CD4-positive, alpha-beta memory T cell (primary cell): Measurements from ENCODE around the gene GOLT1B. TPM values are rescaled to one million over a fixed set of nuclear protein-coding genes. Genes with fewer than 3 reads are reported as not detected.

Source experiments
- polyA plus RNA-seq, 2 donors: library from polyadenylated mRNA; unstranded; fragments of 300-500 nt; fragmentation: Illumina TruSeq; gene quantifications; one replicate each; pipeline ENCODE4 v1.2.3, GENCODE V29; 2021
- total RNA-seq, 2 experiments: library from RNA; stranded (reverse); gene quantifications; one replicate each; pipeline ENCODE4 v1.2.3, GENCODE V29; 2021

Gene GOLT1B
- total and polyA plus RNA-seq, 4 experiments from 2014 or later, result 33.0 to 39.1 (median 35.3) TPM

Other genes with a start within 250 kb of the GOLT1B start
- gene SLCO1A2, start 166.9 kb upstream of the GOLT1B start, total RNA-seq, result not detected
- gene SLCO1A2, start 166.9 kb upstream of the GOLT1B start, polyA plus RNA-seq, result not detected
- not detected for gene IAPP, start 128.9 kb upstream of the GOLT1B start, total RNA-seq
- not detected for gene IAPP, start 128.9 kb upstream of the GOLT1B start, polyA plus RNA-seq
- gene PYROXD1, start 64.1 kb upstream of the GOLT1B start, total RNA-seq, result 10 to 100 TPM; 35.7 to 41.0 TPM
- 10 to 100 TPM; 26.8 to 41.0 TPM for gene PYROXD1, start 64.1 kb upstream of the GOLT1B start, polyA plus RNA-seq
- 10 to 100 TPM; 64.0 to 67.8 TPM for gene RECQL, start 154 bp upstream of the GOLT1B start, total RNA-seq
- 10 to 100 TPM; 90.0 to 91.7 TPM for gene RECQL, start 154 bp upstream of the GOLT1B start, polyA plus RNA-seq
- gene SPX, start 24.5 kb downstream of the GOLT1B start, total RNA-seq, result under 1 TPM; 0.49 to 0.78 TPM
- under 1 TPM in 1 of 2 donors, not detected in 1; 0.63 TPM for gene SPX, start 24.5 kb downstream of the GOLT1B start, polyA plus RNA-seq
- gene GYS2, start 103.1 kb downstream of the GOLT1B start, total RNA-seq, result under 1 TPM; 0.11 to 0.32 TPM
- gene GYS2, start 103.1 kb downstream of the GOLT1B start, polyA plus RNA-seq, result not detected
- 1,000 to 10,000 TPM; 1,100 to 1,180 TPM for gene LDHB, start 156.1 kb downstream of the GOLT1B start, total RNA-seq
- gene LDHB, start 156.1 kb downstream of the GOLT1B start, polyA plus RNA-seq, result 1,000 to 10,000 TPM; 2,006 to 2,555 TPM